Measurements from ENCODE around the gene CENPU.
"Not testable (repeated sequence)": the region's sequence is repeated elsewhere in the genome, so short reads cannot be mapped to it uniquely, and the experiment has no call there.

The CENPU gene

DNA sequence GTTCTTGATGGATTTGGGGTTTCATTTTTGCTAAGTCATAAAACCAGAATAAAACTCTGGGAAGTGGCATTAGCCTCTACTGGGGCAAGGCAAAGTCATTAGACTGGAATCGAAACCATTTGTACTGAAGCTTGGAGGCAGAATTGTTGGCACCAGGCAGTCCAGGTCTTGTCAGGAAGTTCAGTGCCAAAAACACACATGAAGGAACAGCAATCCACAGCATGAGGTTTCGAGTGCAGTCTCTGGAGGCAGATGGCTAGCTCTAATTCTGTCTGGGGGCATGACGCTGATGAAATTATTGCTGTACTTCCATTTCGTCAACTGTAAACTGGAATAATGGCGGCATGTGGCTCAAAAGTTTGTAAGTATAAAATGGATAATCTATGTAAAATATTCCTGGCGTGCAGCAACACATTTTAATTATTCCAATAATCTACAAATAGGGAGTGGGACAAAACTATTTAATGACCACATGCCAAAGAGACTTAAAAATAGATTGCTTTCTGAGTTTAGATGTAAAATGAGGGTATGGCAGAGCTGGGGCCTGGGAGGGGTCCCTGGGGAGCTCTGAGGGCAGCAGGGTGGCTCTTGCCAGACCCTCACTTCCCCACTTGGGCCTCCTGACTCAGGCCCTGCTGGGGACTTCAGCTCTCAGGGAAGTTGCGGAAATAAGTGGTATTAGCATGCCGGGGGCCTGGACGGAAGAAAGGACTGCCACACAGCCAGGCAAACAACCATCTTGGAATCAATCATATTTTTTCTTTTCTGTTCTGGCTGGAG, 18.8 kb upstream of the CENPU start:
- DNase-seq (ENCODE audit: low read depth in 2 of 3, low spot score in 1 of 3), result no peak

DNA sequence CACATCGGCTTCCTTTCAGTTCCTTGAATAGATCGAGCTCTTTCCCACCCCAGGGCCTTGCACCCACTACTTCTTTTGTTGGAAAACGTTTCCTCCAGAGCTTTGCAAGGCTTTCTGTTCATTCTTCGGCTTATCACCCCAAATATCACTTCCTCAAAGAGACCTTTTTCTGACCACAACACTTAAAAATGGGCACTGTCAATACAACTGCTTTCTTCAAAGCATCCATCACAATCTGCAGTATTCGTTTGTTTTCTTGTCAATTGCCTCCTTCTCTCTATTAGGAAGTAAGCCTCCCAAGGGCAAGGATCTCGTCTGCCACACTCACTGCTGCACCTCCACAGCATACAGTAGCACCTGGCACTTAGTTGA, 17.7 kb upstream of the CENPU start:
- DNase-seq (ENCODE audit: low read depth in 2 of 3, low spot score in 1 of 3), result no peak

DNA sequence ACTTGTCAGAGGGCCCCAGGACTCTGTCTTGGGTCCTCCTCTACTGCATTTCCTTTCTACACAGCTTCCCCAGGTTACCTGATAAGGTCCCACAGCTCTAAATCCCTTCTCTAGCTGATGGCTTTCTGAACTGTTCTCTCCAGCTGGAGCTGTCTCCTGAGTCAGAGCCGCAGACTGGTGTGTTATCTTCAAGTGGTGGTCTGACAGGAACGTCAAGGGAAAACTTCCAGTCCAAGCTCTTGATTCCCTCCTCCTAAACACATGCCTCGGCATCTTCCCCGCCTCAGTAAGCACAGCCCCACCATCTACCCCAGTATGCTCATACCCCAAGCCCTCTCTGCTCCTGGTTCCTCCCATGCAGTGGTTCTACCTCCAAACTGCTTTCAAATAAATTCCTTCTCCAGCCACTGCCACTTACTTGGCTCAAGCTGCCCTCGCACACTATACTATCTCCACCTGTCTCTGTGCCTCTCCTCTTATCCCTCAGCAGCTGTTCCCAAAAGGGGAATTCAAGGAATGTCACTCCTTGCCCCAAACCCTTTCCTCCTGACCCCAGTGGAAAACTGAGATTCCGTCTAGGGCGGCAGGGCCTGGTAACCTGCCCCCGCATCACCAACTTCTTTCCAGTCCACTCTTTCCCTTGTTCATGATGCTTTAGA, 17.2 kb upstream of the CENPU start:
- DNase-seq (ENCODE audit: low read depth in 2 of 3, low spot score in 1 of 3), result no peak

DNA sequence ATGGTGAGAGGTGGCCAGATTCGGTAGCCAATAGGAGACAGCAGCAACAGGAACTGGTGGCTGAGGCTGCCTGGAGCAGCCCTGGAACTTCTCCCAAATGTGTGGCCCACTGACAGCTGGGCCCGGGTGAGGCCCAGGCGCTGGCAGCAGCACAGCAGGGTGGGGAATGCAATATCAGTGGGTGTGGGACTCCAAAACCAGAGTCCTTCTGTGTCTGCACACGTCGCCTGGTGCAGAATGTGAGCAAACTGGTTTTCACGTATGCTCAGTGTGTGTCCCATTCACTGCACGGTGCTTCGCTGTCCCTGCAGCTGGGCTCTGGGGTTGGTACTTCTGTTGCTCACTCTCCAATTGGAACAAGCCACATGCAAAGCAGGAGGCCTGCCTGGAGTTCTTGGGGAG, 14.4 kb upstream of the CENPU start:
- DNase-seq (ENCODE audit: low read depth in 2 of 3, low spot score in 1 of 3), result no peak

DNA sequence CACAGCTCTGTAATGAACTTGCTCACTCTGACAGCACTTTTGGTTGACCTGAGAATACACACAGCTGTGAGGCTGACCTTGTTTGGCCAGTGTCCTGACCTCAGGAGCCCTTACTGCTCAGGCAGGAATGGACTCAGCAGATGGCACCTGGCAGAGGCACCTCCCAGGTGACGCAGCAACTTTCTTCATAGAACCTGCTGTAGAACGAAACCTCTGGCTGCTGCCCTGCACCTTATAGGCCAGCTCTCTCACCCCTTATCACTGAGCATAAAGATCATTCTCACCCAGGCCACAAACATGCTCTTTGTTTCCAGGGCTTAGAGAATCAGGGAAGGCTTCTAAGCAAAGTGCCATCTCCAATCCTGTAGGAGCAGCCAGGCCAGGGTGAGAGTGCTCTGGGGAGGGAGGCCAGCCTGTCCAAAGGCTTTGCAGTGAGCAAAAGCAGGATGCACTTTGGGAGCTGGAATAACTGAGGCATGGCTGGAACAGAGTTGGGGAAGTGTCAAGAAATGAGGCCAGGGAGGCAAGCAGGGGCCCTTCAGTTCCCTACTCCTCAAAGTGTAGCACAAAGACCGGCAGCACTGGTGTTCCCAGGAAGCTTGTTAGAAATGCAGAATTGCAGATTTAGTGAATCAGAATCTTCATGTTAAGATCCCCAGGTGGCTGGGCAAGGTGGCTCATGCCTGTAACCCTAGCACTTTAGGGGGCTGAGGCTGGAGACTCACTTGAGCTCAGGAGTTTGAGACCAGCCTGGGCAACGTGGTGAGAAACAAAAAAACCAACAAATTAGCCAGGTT, 13.3 kb upstream of the CENPU start:
- no peak for DNase-seq (ENCODE audit: low read depth in 2 of 3, low spot score in 1 of 3)

DNA sequence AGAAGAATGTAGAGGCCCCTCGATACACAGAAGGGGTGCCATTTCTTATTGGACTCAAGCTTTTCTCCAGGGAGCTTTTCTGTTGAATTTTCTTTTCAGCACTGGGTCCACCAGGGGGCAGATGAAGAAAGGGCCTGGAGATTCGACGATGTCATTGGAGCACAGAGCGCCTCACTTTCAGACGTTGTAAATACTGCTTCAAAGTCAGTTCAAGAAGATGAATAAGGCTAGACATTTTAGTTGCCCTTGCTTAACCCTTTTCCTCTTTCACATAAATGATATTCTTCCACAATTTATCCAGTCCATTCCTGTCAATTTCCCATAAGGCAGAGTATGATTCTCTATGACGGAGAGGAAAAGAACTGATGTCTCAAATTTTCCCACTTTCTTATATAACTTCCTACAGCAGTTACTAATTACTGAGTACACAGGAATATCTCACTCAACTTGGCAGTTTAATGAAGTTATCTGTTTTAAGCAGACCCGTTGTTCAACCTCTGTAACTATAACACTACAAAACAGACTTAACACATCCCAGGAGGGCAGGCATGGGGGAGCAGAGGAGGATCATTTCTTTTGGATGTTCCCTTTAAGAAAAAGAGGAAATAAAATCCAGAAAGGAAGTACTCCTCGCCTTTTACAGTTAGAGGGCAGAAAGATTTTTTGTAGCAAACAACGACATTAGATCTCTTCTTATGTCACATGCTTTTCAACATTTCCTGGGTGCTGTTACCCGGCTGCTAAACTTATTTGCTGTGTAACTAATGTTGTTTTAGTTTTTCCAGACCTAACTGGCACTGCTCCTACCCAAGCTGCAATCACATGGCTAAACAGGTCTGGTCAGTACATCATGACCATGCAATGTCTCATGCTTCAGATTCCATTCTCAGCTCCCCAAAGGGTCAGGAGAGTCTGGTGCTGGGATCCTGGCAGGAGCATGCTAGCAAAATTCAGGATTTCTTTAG, 12.2 kb upstream of the CENPU start:
- DNase-seq (ENCODE audit: low read depth in 2 of 3, low spot score in 1 of 3), result peak; percentile 48 to 85 (median 57)

DNA sequence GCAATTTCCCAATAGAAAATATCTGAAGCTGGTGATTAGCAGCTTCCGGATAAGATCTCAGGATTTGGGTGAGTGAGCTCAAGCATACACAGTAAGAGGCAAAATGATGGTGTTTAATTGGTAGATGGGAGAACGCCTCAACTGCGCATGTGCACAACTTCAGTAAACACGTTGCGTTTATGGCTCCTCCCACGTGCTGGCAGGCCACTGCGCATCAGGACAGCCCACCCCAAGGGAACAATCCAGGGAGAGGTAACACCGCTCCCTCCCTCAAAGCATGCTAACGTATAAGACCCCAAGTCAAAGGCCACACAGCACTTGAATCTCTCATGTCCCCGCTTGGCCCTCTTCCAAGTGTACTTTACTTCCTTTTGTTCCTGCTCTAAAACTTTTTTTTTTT, 10.3 kb upstream of the CENPU start:
- DNase-seq (ENCODE audit: low read depth in 2 of 3, low spot score in 1 of 3), result no peak

DNA sequence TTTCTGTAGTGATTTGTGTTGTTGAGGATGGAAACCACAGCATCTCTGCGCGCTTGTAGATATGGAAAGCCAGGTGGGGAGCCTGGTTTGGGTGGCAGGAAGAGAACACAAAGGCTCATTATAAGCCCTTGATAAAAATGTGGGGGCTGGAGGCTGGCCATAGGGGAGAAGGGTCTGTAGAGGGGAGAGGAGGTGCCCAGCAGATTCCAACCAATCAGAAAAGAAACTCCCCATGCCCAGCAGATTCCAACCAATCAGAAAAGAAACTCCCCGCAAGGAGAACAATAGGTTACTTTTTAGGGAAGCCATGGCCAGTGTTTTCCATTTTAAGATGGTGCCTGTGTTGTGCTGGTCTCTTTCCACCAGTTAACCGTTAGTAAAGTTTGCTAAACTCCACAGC, 9.8 kb upstream of the CENPU start:
- DNase-seq (ENCODE audit: low read depth in 2 of 3, low spot score in 1 of 3), result no peak

DNA sequence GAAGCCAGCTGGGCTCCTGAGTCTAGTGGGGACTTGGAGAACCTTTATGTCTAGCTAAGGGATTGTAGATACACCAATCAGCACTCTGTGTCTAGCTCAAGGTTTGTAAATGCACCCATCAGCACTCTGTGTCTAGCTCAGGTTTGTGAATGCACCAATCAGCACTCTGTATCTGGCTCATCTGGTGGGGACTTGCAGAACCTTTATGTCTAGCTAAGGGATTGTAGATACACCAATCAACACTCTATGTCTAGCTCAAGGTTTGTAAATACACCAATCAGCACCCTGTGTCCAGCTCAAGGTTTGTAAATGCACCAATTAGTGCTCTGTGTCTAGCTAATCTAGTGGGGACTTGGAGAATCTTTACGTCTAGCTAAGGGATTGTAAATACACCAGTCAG, 7.8 kb upstream of the CENPU start:
- DNase-seq (ENCODE audit: low read depth in 2 of 3, low spot score in 1 of 3), result not testable (repeated sequence)

DNA sequence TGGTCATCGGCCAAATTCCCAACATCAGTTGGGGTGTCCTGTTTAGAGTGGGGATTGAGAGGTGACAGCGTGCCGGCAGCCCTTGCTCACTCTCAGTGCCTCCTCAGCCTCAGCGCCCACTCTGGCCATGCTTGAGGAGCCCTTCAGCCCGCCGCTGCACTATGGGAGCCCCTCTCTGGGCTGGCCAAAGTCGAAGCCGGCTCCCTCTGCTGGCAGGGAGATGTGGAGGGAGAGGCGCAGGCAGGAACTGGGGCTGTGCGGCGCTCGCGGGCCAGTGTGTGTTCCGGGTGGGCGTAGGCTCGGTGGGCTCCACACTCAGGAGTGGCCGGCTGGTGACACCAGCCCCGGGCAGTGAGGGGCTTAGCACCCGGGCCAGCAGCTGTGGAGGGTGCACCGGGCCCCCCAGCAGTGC, 7.1 kb upstream of the CENPU start:
- no peak for DNase-seq (ENCODE audit: low read depth in 2 of 3, low spot score in 1 of 3)

DNA sequence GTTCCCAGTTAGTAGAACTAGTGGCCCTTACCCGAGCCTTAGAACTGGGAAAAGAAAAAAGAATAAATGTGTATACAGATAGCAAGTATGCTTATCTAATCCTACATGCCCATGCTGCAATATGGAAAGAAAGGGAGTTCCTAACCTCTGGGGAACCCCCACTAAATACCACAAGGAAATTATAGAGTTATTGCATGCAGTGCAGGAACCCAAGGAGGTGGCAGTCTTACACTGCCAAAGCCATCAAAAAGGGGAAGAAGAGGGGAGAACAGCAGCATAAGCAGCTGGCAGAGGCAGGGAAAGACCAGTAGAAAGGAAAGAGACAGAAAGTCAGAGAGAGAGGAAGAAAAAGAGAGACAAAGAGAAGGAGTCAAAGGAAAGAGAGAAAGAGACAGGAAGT, 5.7 kb upstream of the CENPU start:
- not testable (repeated sequence) for DNase-seq (ENCODE audit: low read depth in 2 of 3, low spot score in 1 of 3)

DNA sequence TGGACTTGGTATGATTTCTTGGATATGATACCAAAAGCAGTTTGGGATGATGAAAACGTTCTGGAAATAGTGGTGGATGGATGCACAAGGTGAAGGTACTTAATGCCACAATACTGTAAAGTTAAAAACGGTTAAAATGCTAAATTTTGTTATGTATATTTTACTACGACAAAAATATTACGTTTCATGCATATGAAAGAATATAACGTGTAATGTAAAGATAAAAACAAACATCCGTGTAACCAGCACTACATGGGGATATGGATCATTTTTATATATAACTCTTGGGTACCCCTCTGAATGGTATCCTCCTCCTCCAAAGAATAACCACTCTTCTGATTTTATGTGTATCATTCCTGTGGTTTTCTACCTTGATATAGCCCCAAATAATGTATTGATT, 862 bp upstream of the CENPU start:
- no peak for DNase-seq (ENCODE audit: low read depth in 2 of 3, low spot score in 1 of 3)

DNA sequence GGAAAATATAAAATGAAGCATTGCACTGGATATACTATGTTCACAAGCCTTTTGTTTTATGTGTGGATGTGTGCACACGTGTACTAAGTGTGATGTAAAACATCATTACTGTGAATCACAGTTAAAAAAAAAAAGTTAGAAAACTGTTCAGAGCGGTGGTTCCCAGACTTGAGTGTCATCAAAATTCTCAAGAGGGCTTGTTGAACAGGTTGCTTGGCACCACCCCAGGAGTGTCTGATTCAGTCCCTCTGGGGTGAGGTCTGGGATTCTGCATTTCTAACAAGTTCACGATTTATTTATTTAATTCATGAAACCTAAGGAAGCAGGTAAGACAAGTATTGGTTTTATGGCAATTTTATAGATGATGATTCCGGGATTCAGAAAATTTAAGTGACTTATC, 1.8 kb downstream of the CENPU start:
- no peak for DNase-seq (ENCODE audit: low read depth in 2 of 3, low spot score in 1 of 3)

DNA sequence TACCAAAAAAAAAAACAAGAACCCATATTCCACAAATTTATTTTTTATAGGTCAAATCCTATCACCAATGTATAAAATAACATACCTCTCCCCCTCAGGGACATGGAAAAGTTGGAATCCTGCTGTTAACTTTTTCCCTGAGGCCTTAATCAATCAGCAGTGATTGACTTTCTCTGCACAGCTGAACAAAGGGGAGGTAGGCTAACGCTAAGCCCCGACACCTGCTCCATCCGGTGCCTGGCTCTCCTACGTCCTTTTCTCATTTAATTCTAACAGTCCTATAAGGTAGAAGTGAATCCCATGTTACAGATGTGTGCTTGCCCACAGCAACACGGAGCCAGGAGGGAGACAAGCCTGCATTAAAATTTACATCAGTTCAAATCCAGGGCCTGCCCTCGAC, 2.8 kb downstream of the CENPU start:
- no peak for DNase-seq (ENCODE audit: low read depth in 2 of 3, low spot score in 1 of 3)

DNA sequence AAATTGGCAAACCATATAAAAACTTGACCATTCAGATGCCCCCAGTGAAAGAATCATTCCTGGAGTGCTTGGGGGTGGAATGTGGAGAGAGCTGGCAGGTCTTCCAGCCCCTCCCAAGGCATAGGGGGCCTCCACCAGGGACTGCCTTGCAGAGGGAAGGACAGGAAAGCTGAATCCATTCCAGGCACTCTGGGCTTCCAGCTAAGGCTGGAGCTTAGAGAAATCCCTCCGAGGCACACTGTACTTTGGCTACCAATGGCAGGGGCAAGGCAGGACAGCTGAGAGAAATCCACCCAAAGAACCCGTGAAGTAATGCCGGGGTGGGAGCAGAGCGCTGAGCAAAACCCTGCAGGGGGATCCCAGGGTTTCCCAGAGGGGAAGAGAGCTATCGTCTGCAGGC, 4.0 kb downstream of the CENPU start:
- DNase-seq (ENCODE audit: low read depth in 2 of 3, low spot score in 1 of 3), result no peak

DNA sequence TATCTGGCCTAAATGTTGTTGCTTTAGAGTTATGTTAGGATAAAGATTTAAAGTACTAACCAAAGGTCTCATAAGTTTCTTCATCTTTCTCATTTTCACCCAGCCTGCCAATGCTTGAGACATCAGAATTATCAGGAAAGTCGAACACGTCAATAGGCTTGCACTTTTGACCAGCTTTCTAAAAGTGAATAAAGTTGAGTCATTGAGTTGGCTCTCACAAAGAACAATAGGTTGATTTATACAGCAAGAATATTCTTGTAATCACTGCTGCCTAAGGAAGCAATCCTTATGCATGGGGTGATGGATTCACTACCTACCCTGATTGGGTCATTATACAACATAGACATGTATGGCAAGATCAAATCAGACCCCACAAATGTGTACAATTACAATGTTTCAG, 5.0 kb downstream of the CENPU start:
- DNase-seq (ENCODE audit: low read depth in 2 of 3, low spot score in 1 of 3), result no peak

DNA sequence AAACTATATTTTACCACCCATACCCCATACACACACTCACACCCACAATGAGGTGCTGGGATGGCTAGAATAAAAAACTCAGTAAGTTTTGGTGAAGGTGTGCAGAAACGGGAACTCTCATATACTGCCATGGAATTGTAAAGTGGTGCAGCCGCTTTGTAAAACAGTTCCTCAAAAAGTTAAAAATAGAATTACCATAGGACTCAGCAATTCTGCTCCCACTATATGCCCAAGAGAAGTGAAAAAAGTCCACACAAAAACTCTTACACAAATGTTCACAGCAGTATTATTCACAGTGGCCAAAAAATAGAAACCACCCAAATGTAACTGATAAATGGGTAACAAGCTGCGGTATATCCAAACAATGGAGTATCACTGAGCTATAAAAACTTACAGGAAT, 6.5 kb downstream of the CENPU start:
- DNase-seq (ENCODE audit: low read depth in 2 of 3, low spot score in 1 of 3), result no peak

DNA sequence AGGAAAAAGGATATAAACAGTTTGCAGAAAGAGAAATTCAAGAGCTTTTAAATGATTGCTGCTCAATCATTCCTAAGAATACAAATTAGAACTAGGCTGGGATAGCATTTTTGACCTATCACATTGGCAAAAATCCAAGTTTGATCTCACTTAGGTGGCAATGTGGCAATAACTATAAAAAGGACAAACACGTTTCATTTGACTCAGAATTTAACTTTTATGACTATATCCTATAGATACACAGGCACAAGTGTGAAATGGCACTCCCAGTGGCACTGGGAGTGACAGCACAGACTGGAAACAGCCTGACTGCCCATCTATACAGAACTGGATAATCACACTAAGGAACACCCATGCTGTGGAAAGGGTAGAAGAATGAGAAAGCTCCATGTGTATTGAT, 11.1 kb downstream of the CENPU start:
- no peak for DNase-seq (ENCODE audit: low read depth in 2 of 3, low spot score in 1 of 3)

DNA sequence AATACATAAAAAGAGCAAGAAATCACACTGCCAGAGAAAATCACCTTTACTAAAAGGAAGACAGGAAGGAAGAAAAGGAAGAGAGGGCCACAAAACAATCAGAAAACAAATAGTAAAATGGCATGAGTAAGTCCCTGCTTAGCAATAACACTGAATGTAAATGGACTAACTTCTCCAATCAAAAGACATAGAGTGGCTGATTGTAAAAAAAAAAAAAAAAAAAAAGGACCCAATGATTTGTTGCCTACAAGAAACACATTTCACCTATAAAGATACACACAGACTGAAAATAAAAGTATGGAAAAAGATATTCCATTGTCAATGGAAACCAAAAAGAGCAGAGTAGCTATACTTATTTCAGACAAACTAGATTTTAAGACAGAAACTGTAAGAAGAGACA, 12.6 kb downstream of the CENPU start:
- DNase-seq (ENCODE audit: low read depth in 2 of 3, low spot score in 1 of 3), result no peak

DNA sequence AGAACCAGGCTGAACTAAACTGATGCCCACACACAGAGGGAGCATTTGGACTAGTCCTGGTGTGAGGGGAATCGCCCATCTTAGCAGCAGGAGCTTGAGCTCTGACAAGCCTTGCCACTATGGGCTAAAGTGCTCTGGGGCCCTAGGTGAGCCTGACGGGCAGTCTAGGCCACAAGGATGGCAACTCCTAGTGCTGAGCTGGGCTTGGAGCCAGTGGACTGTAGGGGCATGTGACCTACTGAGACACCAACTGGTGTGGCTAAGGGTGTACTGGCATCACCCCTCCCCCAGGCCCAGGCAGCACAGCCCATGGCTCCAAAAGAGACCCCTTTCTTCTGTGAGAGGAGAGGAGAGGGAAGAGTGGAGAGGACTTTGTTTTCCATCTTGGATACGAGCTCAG, 14.5 kb downstream of the CENPU start:
- DNase-seq (ENCODE audit: low read depth in 2 of 3, low spot score in 1 of 3), result no peak

DNA sequence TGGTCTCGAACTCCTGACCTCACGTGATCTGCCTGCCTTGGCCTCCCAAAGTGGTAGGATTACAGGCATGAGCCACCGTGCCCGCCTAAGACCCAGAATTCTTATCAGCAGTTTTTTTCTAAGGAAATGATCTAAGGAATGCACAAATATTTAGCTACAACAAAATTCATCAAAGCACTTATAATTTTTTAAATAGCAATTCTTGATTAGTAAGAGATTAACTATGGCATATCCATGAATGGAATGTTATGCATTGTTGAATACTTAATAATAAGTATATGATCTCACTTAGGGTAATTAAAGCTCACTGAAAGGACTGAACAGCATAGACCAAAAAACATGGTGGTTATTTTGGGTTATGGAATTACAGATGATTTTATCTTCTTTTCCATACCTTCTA, 18.4 kb downstream of the CENPU start:
- DNase-seq (ENCODE audit: low read depth in 2 of 3, low spot score in 1 of 3), result no peak

Data from stimulated activated CD4-positive, alpha-beta T cell treated with anti-CD3 and anti-CD28 coated beads, Interleukin-12 subunit alpha, Interleukin-12 subunit beta, amount 100 ng/mL, for 48 hours (primary cell).